Measurements from ENCODE around the gene ANKUB1.
"Not testable (repeated sequence)": the region's sequence is repeated elsewhere in the genome, so short reads cannot be mapped to it uniquely, and the experiment has no call there.

DNA sequence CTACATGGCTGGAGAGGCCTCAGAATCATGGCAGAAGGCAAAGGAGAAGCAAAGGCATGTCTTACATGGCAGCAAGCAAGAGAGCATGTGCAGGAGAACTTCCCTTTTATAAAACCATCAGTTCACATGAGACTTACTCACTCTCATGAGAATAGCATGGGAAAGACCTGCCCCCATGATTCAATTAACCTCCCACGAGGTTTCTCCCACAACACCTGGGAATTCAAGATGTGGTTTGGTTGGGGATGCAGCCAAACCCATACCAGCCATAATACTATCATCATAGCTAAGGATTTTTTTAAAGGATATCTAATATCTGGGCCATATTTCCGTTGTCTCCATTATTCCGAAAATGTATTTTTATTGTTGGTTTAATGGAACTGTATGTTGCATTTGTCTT is 47.1 kb upstream of the ANKUB1 start:
- TF ChIP-seq, protein P1, sequence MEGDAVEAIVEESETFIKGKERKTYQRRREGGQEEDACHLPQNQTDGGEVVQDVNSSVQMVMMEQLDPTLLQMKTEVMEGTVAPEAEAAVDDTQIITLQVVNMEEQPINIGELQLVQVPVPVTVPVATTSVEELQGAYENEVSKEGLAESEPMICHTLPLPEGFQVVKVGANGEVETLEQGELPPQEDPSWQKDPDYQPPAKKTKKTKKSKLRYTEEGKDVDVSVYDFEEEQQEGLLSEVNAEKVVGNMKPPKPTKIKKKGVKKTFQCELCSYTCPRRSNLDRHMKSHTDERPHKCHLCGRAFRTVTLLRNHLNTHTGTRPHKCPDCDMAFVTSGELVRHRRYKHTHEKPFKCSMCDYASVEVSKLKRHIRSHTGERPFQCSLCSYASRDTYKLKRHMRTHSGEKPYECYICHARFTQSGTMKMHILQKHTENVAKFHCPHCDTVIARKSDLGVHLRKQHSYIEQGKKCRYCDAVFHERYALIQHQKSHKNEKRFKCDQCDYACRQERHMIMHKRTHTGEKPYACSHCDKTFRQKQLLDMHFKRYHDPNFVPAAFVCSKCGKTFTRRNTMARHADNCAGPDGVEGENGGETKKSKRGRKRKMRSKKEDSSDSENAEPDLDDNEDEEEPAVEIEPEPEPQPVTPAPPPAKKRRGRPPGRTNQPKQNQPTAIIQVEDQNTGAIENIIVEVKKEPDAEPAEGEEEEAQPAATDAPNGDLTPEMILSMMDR (IDR thresholded peaks at IDR 0.05) = not testable (repeated sequence)
- TF ChIP-seq JUN (CRISPR knock-in tag; IDR thresholded peaks at IDR 0.05); TEAD4 (CRISPR knock-in tag; IDR thresholded peaks at IDR 0.05); ZBTB21 (CRISPR knock-in tag; IDR thresholded peaks at IDR 0.05; ENCODE audit: borderline replicate concordance): not testable (repeated sequence)
- TF ChIP-seq, protein P2, sequence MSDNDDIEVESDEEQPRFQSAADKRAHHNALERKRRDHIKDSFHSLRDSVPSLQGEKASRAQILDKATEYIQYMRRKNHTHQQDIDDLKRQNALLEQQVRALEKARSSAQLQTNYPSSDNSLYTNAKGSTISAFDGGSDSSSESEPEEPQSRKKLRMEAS (CRISPR knock-in tag; IDR thresholded peaks at IDR 0.05) = not testable (repeated sequence)
- TF ChIP-seq, protein P3, sequence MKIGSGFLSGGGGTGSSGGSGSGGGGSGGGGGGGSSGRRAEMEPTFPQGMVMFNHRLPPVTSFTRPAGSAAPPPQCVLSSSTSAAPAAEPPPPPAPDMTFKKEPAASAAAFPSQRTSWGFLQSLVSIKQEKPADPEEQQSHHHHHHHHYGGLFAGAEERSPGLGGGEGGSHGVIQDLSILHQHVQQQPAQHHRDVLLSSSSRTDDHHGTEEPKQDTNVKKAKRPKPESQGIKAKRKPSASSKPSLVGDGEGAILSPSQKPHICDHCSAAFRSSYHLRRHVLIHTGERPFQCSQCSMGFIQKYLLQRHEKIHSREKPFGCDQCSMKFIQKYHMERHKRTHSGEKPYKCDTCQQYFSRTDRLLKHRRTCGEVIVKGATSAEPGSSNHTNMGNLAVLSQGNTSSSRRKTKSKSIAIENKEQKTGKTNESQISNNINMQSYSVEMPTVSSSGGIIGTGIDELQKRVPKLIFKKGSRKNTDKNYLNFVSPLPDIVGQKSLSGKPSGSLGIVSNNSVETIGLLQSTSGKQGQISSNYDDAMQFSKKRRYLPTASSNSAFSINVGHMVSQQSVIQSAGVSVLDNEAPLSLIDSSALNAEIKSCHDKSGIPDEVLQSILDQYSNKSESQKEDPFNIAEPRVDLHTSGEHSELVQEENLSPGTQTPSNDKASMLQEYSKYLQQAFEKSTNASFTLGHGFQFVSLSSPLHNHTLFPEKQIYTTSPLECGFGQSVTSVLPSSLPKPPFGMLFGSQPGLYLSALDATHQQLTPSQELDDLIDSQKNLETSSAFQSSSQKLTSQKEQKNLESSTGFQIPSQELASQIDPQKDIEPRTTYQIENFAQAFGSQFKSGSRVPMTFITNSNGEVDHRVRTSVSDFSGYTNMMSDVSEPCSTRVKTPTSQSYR (CRISPR knock-in tag; IDR thresholded peaks at IDR 0.05) = not testable (repeated sequence)
- TF ChIP-seq, protein P4, sequence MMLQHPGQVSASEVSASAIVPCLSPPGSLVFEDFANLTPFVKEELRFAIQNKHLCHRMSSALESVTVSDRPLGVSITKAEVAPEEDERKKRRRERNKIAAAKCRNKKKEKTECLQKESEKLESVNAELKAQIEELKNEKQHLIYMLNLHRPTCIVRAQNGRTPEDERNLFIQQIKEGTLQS (CRISPR knock-in tag; conservative IDR thresholded peaks at IDR 0.05) = not testable (repeated sequence)
- TF ChIP-seq, protein P5, sequence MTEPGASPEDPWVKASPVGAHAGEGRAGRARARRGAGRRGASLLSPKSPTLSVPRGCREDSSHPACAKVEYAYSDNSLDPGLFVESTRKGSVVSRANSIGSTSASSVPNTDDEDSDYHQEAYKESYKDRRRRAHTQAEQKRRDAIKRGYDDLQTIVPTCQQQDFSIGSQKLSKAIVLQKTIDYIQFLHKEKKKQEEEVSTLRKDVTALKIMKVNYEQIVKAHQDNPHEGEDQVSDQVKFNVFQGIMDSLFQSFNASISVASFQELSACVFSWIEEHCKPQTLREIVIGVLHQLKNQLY (CRISPR knock-in tag; IDR thresholded peaks at IDR 0.05) = not testable (repeated sequence)

Measured in WTC11 (cell line).